ENCODE data around the gene SMG9.

Gene SMG9

GRCh38 chr19:43724896-43725295, 29.9 kb downstream of the SMG9 start:
- DNase-seq (ENCODE audit: low read depth), result no peak

GRCh38 chr19:43723588-43723987, 31.2 kb downstream of the SMG9 start:
- no peak for DNase-seq (ENCODE audit: low read depth)

DNA sequence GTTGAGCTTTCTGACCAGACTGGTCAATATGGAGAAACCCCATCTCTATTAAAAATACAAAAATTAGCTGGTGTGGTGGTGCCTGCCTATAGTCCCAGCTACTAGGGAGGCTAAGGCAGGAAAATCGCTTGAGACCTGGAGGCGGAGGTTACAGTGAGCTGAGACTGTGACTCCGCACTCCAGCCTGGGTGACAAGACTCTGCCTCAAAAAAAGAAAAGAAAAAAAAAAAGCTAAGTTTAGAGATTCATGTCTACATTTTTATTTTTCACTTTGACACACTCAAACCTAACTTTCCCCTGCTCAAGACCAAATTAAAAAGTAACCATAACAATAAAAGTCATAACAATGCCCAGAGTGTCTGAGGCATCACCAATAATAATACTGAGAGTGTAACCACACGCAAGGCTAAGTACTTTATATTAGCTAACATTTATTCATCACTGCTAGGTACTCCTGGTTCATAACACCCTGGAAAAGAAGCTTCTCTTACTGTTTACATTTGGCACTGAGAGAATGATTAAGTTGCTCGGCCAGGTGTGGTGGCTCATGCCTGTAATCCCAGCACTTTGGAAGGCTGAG, 33.2 kb downstream of the SMG9 start:
- no peak for DNase-seq (ENCODE audit: low read depth)

DNA sequence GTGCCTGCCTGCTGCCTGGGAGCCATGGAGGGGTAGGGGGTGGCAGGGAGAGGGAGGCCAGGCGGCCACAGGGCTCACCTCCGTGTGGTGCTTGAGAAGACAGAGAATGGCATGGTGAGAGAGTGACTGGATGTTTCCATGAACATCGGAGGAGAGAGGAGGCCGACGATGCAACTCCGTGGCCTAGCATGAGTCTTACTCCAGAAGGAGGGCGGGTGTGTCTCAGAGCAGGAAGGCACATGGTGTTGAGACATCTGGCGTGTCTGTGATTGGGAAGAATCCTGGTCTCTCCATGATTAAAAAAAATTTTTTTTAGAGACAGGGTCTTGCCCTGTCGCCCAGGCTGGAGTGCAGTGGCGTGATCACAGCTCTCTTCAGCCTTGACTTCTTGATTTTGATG, 33.8 kb downstream of the SMG9 start:
- no peak for DNase-seq (ENCODE audit: low read depth)

DNA sequence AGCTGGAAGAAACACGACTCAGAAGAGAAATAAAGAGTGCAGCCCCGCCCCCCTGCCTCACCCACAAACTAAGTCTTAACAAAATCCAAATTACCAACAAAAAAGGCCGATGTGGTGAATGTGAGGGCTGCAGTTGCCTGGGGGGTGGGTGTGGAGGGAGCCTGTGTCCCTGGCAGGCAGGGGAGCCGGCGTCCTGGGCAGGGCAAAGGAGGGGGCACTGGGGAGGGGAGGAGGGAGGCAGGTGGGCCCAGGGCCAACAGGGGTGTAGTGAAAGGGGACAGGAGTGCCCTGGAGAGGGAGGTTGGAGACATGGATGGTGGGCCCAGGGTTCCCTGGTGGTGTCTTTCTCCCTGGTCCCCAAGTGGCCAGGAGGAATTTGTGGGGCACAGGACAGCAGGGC, 34.8 kb downstream of the SMG9 start:
- no peak for DNase-seq (ENCODE audit: low read depth)

GRCh38 chr19:43719378-43719868, 35.3 kb downstream of the SMG9 start:
- no peak for DNase-seq (ENCODE audit: low read depth)

DNA sequence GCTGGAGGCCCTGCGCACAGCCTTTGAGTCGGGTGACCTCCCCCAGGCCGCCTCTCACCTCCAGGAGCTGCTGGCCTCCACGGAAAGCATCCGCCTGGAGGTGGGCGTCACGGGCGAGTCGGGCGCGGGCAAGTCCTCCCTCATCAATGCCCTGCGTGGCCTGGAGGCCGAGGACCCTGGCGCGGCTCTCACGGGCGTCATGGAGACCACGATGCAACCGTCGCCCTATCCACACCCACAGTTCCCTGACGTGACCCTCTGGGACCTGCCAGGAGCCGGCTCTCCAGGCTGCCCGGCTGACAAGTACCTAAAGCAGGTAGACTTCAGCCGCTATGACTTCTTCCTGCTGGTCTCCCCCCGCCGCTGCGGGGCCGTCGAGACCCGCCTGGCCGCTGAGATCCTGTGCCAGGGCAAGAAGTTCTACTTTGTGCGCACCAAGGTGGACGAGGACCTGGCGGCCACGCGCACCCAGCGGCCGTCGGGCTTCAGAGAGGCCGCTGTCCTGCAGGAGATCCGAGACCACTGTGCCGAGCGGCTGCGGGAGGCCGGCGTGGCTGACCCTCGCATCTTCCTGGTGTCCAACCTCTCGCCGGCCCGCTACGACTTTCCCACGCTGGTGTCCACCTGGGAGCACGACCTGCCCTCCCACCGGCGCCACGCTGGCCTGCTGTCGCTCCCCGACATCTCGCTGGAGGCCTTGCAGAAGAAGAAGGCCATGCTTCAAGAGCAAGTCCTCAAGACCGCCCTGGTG, 36.0 kb downstream of the SMG9 start:
- no peak for DNase-seq (ENCODE audit: low read depth)

- DNase-seq (ENCODE audit: low read depth), result no peak
Observed at GRCh38 chr19:43715776-43716175, 39.0 kb downstream of the SMG9 start, which contains the start of gene IRGC. Gene IRGC (plus strand): TSS chr19:43716076. CDS start chr19:43718559, 2,483 bp downstream.

- DNase-seq (ENCODE audit: low read depth), result no peak
Observed at GRCh38 chr19:43713208-43713607, 41.6 kb downstream of the SMG9 start.

DNA sequence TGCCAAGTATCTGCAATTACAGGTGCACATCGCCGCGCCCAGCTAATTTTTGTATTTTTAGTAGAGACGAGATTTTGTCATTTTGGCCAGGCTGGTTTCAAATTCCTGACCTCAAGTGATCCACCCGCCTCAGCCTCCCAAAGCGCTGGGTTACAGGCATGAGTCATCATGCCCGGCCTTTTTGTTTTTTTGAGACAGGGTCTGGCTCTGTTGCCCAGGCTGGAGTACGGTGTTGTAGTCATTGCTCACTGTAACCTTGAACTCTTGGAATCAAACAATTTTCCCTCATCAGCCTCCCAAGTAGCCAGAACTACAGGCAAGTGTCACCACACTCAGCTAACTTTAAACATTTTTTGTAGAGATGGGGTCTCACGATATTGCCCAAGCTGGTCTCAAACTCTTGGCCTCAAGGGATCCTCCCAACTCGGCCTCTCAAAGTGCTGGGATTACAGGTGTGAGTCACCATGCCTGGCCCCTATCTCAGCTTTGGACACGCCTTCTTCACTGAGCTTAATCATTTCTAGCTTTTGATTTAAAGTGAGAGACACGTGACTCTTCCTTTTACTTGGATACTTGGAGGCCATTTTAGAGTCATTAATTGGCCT, 42.9 kb downstream of the SMG9 start:
- DNase-seq (ENCODE audit: low read depth), result no peak

- no peak for DNase-seq (ENCODE audit: low read depth)
Observed at GRCh38 chr19:43708716-43709115, 46.0 kb downstream of the SMG9 start.

- no peak for DNase-seq (ENCODE audit: low read depth)
Observed at GRCh38 chr19:43707158-43707712, 47.5 kb downstream of the SMG9 start.

GRCh38 chr19:43705729-43706128, 49.0 kb downstream of the SMG9 start:
- DNase-seq (ENCODE audit: low read depth), result no peak

- no peak for DNase-seq (ENCODE audit: low read depth)
Observed at GRCh38 chr19:43704002-43704705, 50.6 kb downstream of the SMG9 start.

GRCh38 chr19:43700395-43701000, 54.3 kb downstream of the SMG9 start:
- DNase-seq (ENCODE audit: low read depth), result peak; percentile 45

DNA sequence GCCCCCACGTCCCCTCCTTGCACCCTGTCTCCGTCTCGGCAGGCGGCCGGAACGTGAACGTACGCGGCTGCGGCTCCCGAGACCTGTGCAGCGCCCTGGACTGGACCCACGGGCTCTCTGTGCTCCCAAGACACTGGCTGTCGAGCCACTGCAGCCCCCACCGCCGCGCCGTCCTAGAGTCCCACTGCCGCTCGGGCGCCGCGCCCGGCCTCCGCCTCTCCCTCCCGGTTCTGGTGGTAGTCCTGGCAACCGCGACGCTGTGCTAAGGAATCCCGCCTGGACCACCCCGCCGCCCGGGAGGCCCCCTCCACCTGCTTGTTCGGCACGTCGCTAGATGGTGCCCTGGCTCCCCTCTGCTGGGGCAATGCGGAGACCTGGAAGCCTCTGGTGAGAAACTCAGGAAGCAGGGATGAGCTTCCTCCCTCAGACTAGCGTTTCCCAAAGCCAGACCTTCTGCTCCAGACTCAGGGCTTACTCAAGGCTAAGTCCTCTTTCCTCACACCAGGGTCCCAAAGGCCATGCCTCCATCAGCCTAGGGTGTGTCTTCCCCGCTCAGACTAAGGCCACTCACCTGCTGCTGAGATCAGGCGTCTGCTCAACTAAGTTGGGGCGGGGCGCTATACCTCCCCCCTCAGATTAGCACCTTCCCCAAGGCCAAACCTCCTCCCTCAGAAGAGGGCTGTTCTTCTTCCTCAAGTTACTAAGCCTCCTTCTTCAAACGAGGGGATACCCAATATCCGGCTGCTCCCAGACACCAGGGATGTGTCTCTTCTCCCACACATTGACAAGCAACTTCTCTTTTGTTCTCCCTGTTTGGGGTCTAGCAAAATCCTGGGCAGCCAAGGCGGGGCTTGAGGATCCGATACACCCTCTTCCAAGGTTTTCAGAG, 55.0 kb downstream of the SMG9 start:
- no peak for DNase-seq (ENCODE audit: low read depth)

DNA sequence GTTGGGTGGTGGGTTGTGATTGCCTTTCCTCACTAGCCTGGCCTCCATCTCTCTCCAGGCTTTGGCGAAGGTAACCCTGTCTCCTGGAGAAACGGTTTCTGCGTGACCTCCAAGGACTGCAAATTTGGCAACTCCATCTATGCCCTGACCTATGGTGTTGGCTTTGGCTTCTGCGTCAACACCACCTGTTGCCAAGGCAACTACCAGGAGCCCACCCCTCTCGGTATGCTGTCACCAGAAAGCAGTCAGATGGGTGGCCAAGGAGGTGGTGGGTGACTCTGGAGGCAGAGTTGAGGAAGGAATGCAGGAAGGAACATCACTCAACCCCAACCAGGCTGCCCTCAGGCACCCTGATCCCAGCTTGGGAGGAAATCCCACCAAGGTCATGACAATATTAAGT, 57.5 kb downstream of the SMG9 start:
- no peak for DNase-seq (ENCODE audit: low read depth)

GRCh38 chr19:43695985-43696704, 58.6 kb downstream of the SMG9 start:
- DNase-seq (ENCODE audit: low read depth), result no peak

DNA sequence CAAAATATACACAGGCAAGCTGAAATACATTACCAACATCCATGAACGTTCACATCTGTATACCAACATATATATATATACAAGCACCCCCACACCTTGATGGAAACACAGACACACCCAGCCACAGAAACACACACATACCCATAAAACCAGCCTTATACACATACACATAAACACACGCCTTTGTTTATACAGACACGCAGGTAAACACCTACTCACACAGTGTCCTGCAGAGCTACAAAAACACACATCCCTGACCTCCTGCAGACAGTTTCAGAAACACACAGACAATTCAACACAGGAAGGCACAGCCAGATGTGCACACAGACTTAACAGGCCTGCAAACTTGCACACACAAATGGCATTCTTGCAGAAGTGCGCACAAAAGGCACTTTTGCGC, 60.2 kb downstream of the SMG9 start:
- DNase-seq (ENCODE audit: low read depth), result no peak

GRCh38 chr19:43692877-43693276, 61.9 kb downstream of the SMG9 start:
- no peak for DNase-seq (ENCODE audit: low read depth)
